ENCODE data around the gene APBB1. TPM values are rescaled to one million over a fixed set of nuclear protein-coding genes. Genes with fewer than 3 reads are reported as not detected.

The APBB1 gene
- total RNA-seq (2022; extraction: Qiagen RNA extraction) = 16.5 to 20.3 TPM (median 20.1 TPM) in 5 replicates

DNA sequence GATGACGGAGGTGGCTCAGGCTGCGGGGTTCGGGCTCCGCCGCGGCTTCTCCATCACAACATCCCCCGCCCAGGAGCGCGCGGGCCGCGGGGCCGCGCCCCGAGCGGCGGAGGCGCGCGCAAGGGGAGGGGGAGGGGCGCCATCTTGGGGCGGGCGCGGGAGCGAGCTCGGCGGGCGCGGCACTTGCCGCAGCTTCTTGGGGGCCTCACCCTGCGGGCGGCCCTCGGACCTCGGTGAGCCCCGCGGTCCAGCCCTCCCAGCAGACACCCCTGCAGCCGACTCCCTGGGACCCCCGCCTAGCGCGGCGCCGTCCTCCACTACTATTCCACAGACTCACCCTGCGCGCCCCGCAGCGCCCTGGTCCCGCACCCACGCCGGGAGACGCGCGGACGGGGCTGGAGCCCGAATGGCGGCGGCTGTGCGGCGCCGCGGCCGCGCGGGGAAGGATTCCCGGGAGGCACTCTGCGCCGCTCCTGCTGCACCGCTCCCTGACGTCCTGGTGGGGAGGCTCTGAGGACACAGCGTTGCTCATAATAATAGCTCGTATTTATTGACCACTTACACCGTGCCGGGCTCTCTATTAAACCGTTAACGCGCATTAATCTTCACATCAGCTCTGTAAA, at the start of gene APBB1:
Gene APBB1, minus strand, starts transcription at position 86 of the 623 bp plus-strand sequence. CDS start 7,747 bp downstream, outside the sequence.

DNA sequence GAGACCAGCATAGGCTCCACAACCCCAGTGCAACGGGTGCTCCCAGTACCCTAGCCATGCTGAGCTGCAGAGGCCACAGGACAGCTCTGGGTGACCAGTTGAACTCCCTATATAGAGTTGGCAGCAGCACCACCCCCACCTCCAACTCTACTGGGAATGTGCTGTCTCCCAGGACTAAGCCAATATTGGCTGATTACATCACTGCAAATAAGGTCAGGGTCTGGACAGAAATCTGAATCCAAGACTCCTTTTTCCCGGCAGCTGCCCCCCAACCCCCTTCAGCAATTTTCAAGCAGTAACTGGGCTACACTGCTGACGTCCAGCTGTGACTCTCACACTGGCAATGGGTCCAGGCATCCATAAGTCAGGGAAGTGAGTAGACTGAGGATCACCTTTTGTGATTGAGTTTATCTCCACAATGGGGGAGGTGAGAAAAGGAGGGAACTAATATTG, 22.0 kb upstream of the APBB1 start, which contains the start of gene HPX:
Gene HPX, minus strand, starts transcription at position 82 of the 453 bp plus-strand sequence. Its CDS starts 24 bp downstream, at position 58.

DNA sequence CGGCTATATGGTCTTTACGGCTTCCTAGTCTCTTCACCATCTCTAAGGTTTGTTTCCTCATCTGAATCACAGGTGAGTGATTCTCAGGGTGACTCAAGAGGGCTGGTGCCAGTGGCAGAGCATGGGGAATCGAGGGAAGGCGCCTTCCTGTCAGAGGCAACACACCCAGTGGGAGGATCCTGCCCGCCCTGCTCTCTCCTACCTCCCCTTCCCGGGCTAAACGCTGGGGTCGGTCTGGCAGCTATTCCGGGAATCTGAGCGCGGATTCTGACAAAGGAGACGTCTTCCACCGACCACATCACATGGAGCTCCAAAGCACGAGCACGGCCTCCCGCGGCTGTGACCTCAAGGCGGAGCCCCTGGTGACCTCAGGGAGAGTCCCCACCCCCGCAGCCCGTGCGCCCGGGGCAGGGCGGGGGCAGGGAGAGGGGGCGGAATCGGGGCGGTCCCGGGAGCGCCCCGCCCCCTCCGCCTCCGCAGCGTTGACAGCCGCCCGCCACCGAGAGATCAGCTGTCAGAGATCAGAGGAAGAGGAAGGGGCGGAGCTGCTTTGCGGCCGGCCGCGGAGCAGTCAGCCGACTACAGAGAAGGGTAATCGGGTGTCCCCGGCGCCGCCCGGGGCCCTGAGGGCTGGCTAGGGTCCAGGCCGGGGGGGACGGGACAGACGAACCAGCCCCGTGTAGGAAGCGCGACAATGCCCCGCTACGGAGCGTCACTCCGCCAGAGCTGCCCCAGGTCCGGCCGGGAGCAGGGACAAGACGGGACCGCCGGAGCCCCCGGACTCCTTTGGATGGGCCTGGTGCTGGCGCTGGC, 28.8 kb downstream of the APBB1 start, which contains the start of gene SMPD1:
Gene SMPD1, plus strand, starts transcription at position 570 of the 813 bp plus-strand sequence. Its CDS starts 125 bp downstream, at position 695.

Other genes with a start within 250 kb of the APBB1 start
- not detected in 5 replicates for gene OR52B2, start 248.8 kb downstream of the APBB1 start, total RNA-seq (2022; extraction: Qiagen RNA extraction)
- gene OR52W1, start 219.9 kb downstream of the APBB1 start, total RNA-seq (2022; extraction: Qiagen RNA extraction) = not detected in 5 replicates
- not detected in 5 replicates for gene C11orf42, start 213.5 kb downstream of the APBB1 start, total RNA-seq (2022; extraction: Qiagen RNA extraction)
- 13.3 to 20.2 TPM (median 17.9 TPM) in 5 replicates for gene FHIP1B, start 184.5 kb downstream of the APBB1 start, total RNA-seq (2022; extraction: Qiagen RNA extraction)
- gene CNGA4, start 180.0 kb downstream of the APBB1 start, total RNA-seq (2022; extraction: Qiagen RNA extraction) = 0.03 to 0.09 TPM (median 0.06 TPM) in 4 of 5 replicates, not detected in the other
- not detected in 5 replicates for gene CCKBR, start 159.3 kb downstream of the APBB1 start, total RNA-seq (2022; extraction: Qiagen RNA extraction)
- gene CAVIN3, start 98.6 kb downstream of the APBB1 start, total RNA-seq (2022; extraction: Qiagen RNA extraction) = 26.7 to 37.5 TPM (median 28.9 TPM) in 5 replicates
- 10.0 to 11.9 TPM (median 10.5 TPM) in 5 replicates for gene SMPD1, start 28.6 kb downstream of the APBB1 start, total RNA-seq (2022; extraction: Qiagen RNA extraction)
- 0.25 to 0.84 TPM (median 0.37 TPM) in 5 replicates for gene HPX, start 21.9 kb upstream of the APBB1 start, total RNA-seq (2022; extraction: Qiagen RNA extraction)
- 14.7 to 23.1 TPM (median 21.7 TPM) in 5 replicates for gene TRIM3, start 54.8 kb upstream of the APBB1 start, total RNA-seq (2022; extraction: Qiagen RNA extraction)
- gene ARFIP2, start 62.2 kb upstream of the APBB1 start, total RNA-seq (2022; extraction: Qiagen RNA extraction) = 53.0 to 59.0 TPM (median 57.5 TPM) in 5 replicates
- 28.6 to 37.0 TPM (median 35.3 TPM) in 5 replicates for gene TIMM10B, start 62.4 kb upstream of the APBB1 start, total RNA-seq (2022; extraction: Qiagen RNA extraction)
- 1.7 to 3.5 TPM (median 3.2 TPM) in 5 replicates for gene DNHD1, start 78.2 kb upstream of the APBB1 start, total RNA-seq (2022; extraction: Qiagen RNA extraction)
- 25.9 to 36.6 TPM (median 32.9 TPM) in 5 replicates for gene RRP8, start 184.5 kb upstream of the APBB1 start, total RNA-seq (2022; extraction: Qiagen RNA extraction)
- 114 to 121 TPM (median 118 TPM) in 5 replicates for gene ILK, start 184.7 kb upstream of the APBB1 start, total RNA-seq (2022; extraction: Qiagen RNA extraction)
- 157 to 250 TPM (median 230 TPM) in 5 replicates for gene TAF10, start 193.1 kb upstream of the APBB1 start, total RNA-seq (2022; extraction: Qiagen RNA extraction)
- gene TPP1, start 200.3 kb upstream of the APBB1 start, total RNA-seq (2022; extraction: Qiagen RNA extraction) = 40.5 to 48.1 TPM (median 47.4 TPM) in 5 replicates
- gene DCHS1, start 236.7 kb upstream of the APBB1 start, total RNA-seq (2022; extraction: Qiagen RNA extraction) = 0.06 to 0.13 TPM (median 0.11 TPM) in 5 replicates

Data from A549 treated with CORT108297 at 1 μM for 4 hours (cell line).